OCI-LY3 (cell line): ENCODE data around the gene SERPINH1.

Experiments used
- H2AFZ ChIP-seq: fragments of 200-600, 300-600 bp; shearing (Covaris generic); 2 replicates; pipeline ENCODE4 v1.6.0; 2014; ENCODE audit warnings: antibody characterized with exemption, low read depth, low read length
- H3K27ac ChIP-seq: fragments of 200-600, 300-600 bp; sonication (generic); 2 replicates; pipeline ENCODE4 v1.5.1; 2014; ENCODE audit warnings: mild to moderate bottlenecking, low read length, moderate library complexity, mixed read lengths
- H3K27me3 ChIP-seq: fragments of 200-600, 300-600 bp; sonication (generic); 2 replicates; pipeline ENCODE4 v1.6.1; 2014; ENCODE audit warnings: low read depth, low read length, mixed read lengths
- H3K36me3 ChIP-seq: fragments of 200-600, 300-600 bp; sonication (generic); replicated peaks from 2 replicates; pipeline ENCODE3; 2014; ENCODE audit warnings: low read depth, low read length, mixed read lengths
- H3K4me1 ChIP-seq: fragments of 300-600, 200-600 bp; sonication (generic); 2 replicates; pipeline ENCODE4 v1.6.1; 2014; ENCODE audit warnings: low read length, mixed read lengths
- H3K4me2 ChIP-seq: fragments of 200-600, 300-600 bp; sonication (generic); 2 replicates; pipeline ENCODE4 v1.6.1; 2014; ENCODE audit warnings: low read length, mixed read lengths
- H3K4me3 ChIP-seq: fragments of 300-600, 200-600 bp; sonication (generic); 2 replicates; pipeline ENCODE4 v1.5.1; 2014; ENCODE audit warnings: antibody characterized with exemption, mild to moderate bottlenecking, low read length, moderate library complexity
- H3K79me2 ChIP-seq: fragments of 300-600, 200-600 bp; shearing (Covaris generic); 2 replicates; pipeline ENCODE4 v1.6.1; 2014; ENCODE audit warnings: mild to moderate bottlenecking, low read length, mixed read lengths
- H3K9ac ChIP-seq: fragments of 300-600, 200-600 bp; shearing (Covaris generic); 2 replicates; pipeline ENCODE4 v1.6.0; 2014; ENCODE audit warnings: mild to moderate bottlenecking, low read length, moderate library complexity
- H3K9me3 ChIP-seq: fragments of 200-600, 300-600 bp; shearing (Covaris generic); 2 replicates; pipeline ENCODE4 v1.6.1; 2014; ENCODE audit warnings: low read length, mixed read lengths; ENCODE audit not compliant: insufficient read depth
- H4K20me1 ChIP-seq: fragments of 200-600, 300-600 bp; sonication (generic); 2 replicates; pipeline ENCODE4 v1.6.1; 2016; ENCODE audit warnings: low read length, mixed read lengths; ENCODE audit not compliant: insufficient read depth
- EZH2phosphoT487 ChIP-seq: fragments of 200-600 bp; shearing (Covaris generic); IDR thresholded peaks from 2 replicates; pipeline ENCODE4 v1.6.1; 2018; ENCODE audit warnings: antibody characterized with exemption, mixed run types, low read depth
- TF ChIP-seq, protein P1 (sequence below): fragments of 200-600, 300-600 bp; sonication (generic); IDR thresholded peaks from 2 replicates; pipeline ENCODE4 v1.5.1; 2014; ENCODE audit warnings: antibody characterized with exemption, low read length, low read depth

SERPINH1 gene

DNA sequence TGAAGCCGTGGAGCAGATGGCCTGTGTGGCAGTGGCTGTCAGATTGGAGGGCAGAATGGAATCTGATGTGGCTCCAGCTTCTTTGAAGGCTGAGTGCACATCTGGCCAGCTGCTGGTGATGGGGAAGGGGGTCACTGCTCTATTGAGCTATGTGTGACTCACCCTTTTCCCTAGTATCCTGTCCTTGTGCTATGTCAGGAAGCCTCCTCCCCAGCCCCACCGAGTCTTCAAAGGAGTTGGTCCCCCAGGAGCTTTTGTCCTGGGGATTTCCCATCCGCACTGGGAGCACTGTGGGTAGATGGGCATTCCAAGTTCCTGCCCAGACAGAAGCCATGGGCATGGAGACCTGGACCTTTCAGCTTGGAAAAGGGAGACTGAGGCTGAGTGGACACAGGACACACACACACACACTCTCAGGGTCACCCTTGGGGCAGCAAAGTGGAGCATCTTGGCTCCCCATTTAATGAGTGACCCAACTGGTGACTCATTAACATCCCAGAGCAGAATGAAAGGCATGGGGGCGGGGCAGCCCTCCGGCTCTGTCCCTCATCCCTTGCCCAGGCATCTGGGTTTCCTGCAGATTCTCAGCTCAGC lies 3.3 kb downstream of the SERPINH1 start:
- H3K4me2 ChIP-seq: no peak overlapping the region
- H3K36me3 ChIP-seq: peaks cover 23% of the 10 kb centered on the region
- H2AFZ ChIP-seq: no peak overlapping the region
- no peak overlapping the region for H3K27ac ChIP-seq
- no peak overlapping the region for H3K4me3 ChIP-seq
- no peaks in the 10 kb centered on the region for H3K9me3 ChIP-seq
- no peak for TF ChIP-seq EZH2phosphoT487
- TF ChIP-seq, protein P1, sequence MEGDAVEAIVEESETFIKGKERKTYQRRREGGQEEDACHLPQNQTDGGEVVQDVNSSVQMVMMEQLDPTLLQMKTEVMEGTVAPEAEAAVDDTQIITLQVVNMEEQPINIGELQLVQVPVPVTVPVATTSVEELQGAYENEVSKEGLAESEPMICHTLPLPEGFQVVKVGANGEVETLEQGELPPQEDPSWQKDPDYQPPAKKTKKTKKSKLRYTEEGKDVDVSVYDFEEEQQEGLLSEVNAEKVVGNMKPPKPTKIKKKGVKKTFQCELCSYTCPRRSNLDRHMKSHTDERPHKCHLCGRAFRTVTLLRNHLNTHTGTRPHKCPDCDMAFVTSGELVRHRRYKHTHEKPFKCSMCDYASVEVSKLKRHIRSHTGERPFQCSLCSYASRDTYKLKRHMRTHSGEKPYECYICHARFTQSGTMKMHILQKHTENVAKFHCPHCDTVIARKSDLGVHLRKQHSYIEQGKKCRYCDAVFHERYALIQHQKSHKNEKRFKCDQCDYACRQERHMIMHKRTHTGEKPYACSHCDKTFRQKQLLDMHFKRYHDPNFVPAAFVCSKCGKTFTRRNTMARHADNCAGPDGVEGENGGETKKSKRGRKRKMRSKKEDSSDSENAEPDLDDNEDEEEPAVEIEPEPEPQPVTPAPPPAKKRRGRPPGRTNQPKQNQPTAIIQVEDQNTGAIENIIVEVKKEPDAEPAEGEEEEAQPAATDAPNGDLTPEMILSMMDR: no peak
- H3K4me1 ChIP-seq: peaks cover 15% of the 10 kb centered on the region
- no peaks in the 10 kb centered on the region for H4K20me1 ChIP-seq
- H3K79me2 ChIP-seq: peaks cover 13% of the 10 kb centered on the region
- no peak overlapping the region for H3K9ac ChIP-seq
- 0 out of 2 replicates have a peak, but pooled peaks cover 2% of the 10 kb centered on the region for H3K27me3 ChIP-seq

DNA sequence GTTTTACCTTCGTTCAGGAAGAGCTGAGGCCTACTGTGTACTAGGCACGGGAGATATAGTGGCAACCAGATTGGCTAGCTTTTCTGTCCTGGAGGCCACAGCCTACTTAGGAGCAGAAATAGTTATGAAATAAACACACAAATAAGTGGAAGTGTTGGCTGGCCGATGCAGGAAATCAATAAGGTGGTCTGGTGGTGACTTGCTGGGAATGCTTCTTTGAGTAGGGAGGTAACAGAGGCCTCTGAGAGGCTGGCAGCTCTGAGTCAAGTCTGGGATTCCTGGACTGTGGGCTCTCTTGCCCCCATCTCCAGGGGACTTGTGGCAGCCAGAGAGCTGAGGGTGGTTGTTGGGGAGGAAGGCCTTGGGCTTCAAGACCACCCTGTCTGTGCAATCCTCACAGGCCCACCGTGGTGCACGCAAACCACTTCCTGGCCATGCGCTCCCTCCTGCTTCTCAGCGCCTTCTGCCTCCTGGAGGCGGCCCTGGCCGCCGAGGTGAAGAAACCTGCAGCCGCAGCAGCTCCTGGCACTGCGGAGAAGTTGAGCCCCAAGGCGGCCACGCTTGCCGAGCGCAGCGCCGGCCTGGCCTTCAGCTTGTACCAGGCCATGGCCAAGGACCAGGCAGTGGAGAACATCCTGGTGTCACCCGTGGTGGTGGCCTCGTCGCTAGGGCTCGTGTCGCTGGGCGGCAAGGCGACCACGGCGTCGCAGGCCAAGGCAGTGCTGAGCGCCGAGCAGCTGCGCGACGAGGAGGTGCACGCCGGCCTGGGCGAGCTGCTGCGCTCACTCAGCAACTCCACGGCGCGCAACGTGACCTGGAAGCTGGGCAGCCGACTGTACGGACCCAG lies 4.1 kb downstream of the SERPINH1 start:
- Histone ChIP-seq H3K36me3 (peaks cover 31% of the 10 kb centered on the region), H2AFZ (no peak overlapping the region), H3K27me3 (0 out of 2 replicates have a peak, but pooled peaks cover 1% of the 10 kb centered on the region), H4K20me1 (no peaks in the 10 kb centered on the region), H3K4me1 (peaks cover 15% of the 10 kb centered on the region), H3K4me3 (no peak overlapping the region), H3K4me2 (no peak overlapping the region), H3K9me3 (no peaks in the 10 kb centered on the region), H3K79me2 (peaks cover 13% of the 10 kb centered on the region), H3K9ac (no peak overlapping the region), H3K27ac (no peak overlapping the region)
- TF ChIP-seq EZH2phosphoT487: no peak
- TF ChIP-seq, protein P1: no peak

DNA sequence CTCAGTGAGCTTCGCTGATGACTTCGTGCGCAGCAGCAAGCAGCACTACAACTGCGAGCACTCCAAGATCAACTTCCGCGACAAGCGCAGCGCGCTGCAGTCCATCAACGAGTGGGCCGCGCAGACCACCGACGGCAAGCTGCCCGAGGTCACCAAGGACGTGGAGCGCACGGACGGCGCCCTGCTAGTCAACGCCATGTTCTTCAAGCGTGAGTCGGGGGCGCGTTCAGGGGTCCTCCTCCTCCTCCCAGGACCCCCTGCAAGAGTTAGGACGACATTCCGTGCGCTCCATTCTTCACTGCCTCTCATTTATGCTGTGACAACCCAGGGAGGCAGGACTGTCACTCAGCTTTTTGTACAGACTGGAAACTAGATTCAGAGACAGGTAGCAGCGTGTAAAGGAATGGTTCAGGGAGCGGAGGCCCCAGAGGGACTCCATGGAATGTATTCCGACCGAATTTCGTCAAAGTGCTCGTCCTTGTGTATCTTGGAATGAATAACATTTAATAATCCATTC lies 4.8 kb downstream of the SERPINH1 start:
- H3K9me3 ChIP-seq: no peaks in the 10 kb centered on the region
- H4K20me1 ChIP-seq: no peaks in the 10 kb centered on the region; the same call in 1 of the 2 replicates
- peaks cover 10% of the 10 kb centered on the region; the same call in 1 of the 2 replicates for H3K4me1 ChIP-seq
- H3K36me3 ChIP-seq: peaks cover 38% of the 10 kb centered on the region
- H3K27me3 ChIP-seq: no peaks in the 10 kb centered on the region
- TF ChIP-seq EZH2phosphoT487: no peak
- TF ChIP-seq, protein P1: no peak
- no peak overlapping the region for H2AFZ ChIP-seq
- H3K79me2 ChIP-seq: peaks cover 13% of the 10 kb centered on the region
- H3K27ac ChIP-seq: no peak overlapping the region
- H3K9ac ChIP-seq: no peak overlapping the region
- H3K4me2 ChIP-seq: no peak overlapping the region
- H3K4me3 ChIP-seq: no peak overlapping the region

DNA sequence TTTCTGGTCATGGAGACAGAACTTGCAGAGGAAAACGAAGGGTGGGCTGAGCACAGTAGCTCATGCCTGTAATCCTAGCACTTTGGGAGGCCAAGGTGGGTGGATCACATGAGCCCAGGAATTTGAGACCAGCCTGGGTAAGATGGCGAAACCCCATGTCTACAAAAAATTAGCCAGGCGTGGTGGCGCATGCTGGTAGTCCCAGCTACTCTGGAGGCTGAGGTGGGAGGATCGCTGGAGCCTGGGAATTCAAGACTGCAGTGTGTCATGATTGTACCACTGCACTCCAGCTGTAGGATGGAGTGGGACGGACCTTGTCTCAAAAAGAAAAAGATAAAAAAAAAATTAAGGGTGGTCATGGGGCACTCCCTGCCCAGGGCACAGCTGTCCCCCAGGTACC lies 5.9 kb downstream of the SERPINH1 start:
- H3K4me1 ChIP-seq: peaks cover 9% of the 10 kb centered on the region; the same call in 1 of the 2 replicates
- no peak overlapping the region for H3K9ac ChIP-seq
- no peaks in the 10 kb centered on the region for H3K27me3 ChIP-seq
- TF ChIP-seq EZH2phosphoT487: no peak
- TF ChIP-seq, protein P1: no peak
- H4K20me1 ChIP-seq: no peaks in the 10 kb centered on the region; the same call in 1 of the 2 replicates
- peaks cover 45% of the 10 kb centered on the region for H3K36me3 ChIP-seq
- H2AFZ ChIP-seq: no peak overlapping the region
- no peak overlapping the region for H3K4me2 ChIP-seq
- H3K27ac ChIP-seq: no peak overlapping the region
- H3K4me3 ChIP-seq: no peak overlapping the region
- no peaks in the 10 kb centered on the region for H3K9me3 ChIP-seq
- peaks cover 11% of the 10 kb centered on the region for H3K79me2 ChIP-seq
